Measurements from ENCODE around the gene FAM162A. TPM values are rescaled to one million over a fixed set of nuclear protein-coding genes. Genes with fewer than 3 reads are reported as not detected.
A peak's percentile ranks its signal among the peaks of the same experiment; 100 is the strongest.

Gene FAM162A
- total and polyA plus RNA-seq, 9 of the 15 experiments (the other 6 are each of a cell fraction or from before 2014, with no cell fraction given) = 37.5 to 211 (median 101) TPM

- TF ChIP-seq MAX (CRISPR knock-in tag; IDR thresholded peaks at IDR 0.05) (peak; percentile 84), POLR2A (conservative IDR thresholded peaks at IDR 0.05) (peak; percentile 80), GTF2B (IDR thresholded peaks at IDR 0.05; ENCODE audit: extremely low read depth, insufficient read length) (no peak), HDAC1 (IDR thresholded peaks at IDR 0.05) (peak; percentile 62 to 95; a peak in 3 of 4 replicates), TEAD2 (tag; IDR thresholded peaks at IDR 0.05) (no peak), TBP (optimal IDR thresholded peaks at IDR 0.05; ENCODE audit: low read depth, low read length) (peak; percentile 80), JUND (IDR thresholded peaks at IDR 0.05; ENCODE audit: borderline replicate concordance, low read depth, low read length) (0 out of 2 replicates have a peak, but pooled peaks have one; percentile 12), JUND (tag; IDR thresholded peaks at IDR 0.05; ENCODE audit: borderline replicate concordance, low read depth, low read length) (no peak; the same call in 2 of the 3 replicates), SAP30 (IDR thresholded peaks at IDR 0.05; ENCODE audit: borderline replicate concordance, insufficient read depth, low read depth, low read length, poor library complexity, severe bottlenecking) (peak; percentile 90), MXD1 (CRISPR knock-in tag; IDR thresholded peaks at IDR 0.05; ENCODE audit: borderline replicate concordance, poor library complexity, severe bottlenecking) (peak; percentile 44), MEIS2 (IDR thresholded peaks at IDR 0.05; ENCODE audit: partially characterized antibody) (no peak), NEUROD1 (IDR thresholded peaks at IDR 0.05; ENCODE audit: borderline replicate concordance, low read depth, low read length, partially characterized antibody) (peak; percentile 24), ZFX (CRISPR knock-in tag; IDR thresholded peaks at IDR 0.05) (peak; percentile 75), CREB3L1 (IDR thresholded peaks at IDR 0.05; ENCODE audit: borderline replicate concordance, low read depth) (peak; percentile 16; the same call in 1 of the 2 replicates), ZBTB34 (CRISPR knock-in tag; IDR thresholded peaks at IDR 0.05) (no peak), SUPT5H (IDR thresholded peaks at IDR 0.05) (peak; percentile 68), ZNF592 (IDR thresholded peaks at IDR 0.05) (peak; percentile 27; the same call in 1 of the 2 replicates), RBFOX2 (IDR thresholded peaks at IDR 0.05; ENCODE audit: low read depth, low read length) (peak; percentile 73)
These were observed 905 bp upstream of the FAM162A start, which contains the start of gene MIX23 (continued) for GRCh38 chr3:122382888-122383666.

Measured in K562 (cell line).